RWPE2 (cell line): ENCODE measurements around the gene PSME2.
"Not testable (repeated sequence)": the region's sequence is repeated elsewhere in the genome, so short reads cannot be mapped to it uniquely, and the experiment has no call there.

Experiments used
- ATAC-seq: fragments of 200-7000 bp; cut with Tn5 transposase; 3 replicates; pipeline ENCODE4 v1.9.1; 2021; ENCODE audit warnings: low read depth
- DNase-seq: peaks from one replicate; pipeline ENCODE4 v3.0.0-alpha.2; 2020; ENCODE audit warnings: low spot score
- H3K27ac ChIP-seq: fragments of 450-650 bp; 2 replicates; pipeline ENCODE4 v1.5.1; 2017; ENCODE audit warnings: mild to moderate bottlenecking; ENCODE audit not compliant: poor library complexity, severe bottlenecking
- H3K27me3 ChIP-seq: fragments of 250-450 bp; sonication (Bioruptor Pico); 2 replicates; pipeline ENCODE4 v1.5.1; 2021; ENCODE audit warnings: mild to moderate bottlenecking, moderate library complexity; ENCODE audit not compliant: insufficient read depth, poor library complexity, severe bottlenecking
- H3K36me3 ChIP-seq: fragments of 250-450 bp; sonication (Bioruptor Pico); 2 replicates; pipeline ENCODE4 v1.5.1; 2020; ENCODE audit warnings: low read depth, mild to moderate bottlenecking, moderate library complexity
- H3K4me1 ChIP-seq: fragments of 250-450 bp; sonication (Bioruptor Pico); 2 replicates; pipeline ENCODE4 v1.5.1; 2021; ENCODE audit warnings: mild to moderate bottlenecking, moderate library complexity; ENCODE audit not compliant: insufficient read depth, poor library complexity, severe bottlenecking
- H3K4me3 ChIP-seq: fragments of 250-450 bp; sonication (Bioruptor Pico); 2 replicates; pipeline ENCODE4 v1.5.1; 2021; ENCODE audit warnings: mild to moderate bottlenecking, moderate library complexity; ENCODE audit not compliant: severe bottlenecking
- H3K9me3 ChIP-seq: fragments of 250-450 bp; sonication (Bioruptor Pico); 2 replicates; pipeline ENCODE4 v1.5.1; 2021; ENCODE audit warnings: mild to moderate bottlenecking, moderate library complexity; ENCODE audit not compliant: severe bottlenecking
- TF ChIP-seq, protein P1 (sequence below): fragments of 450-650 bp; IDR thresholded peaks from one replicate; pipeline ENCODE4 v1.5.1; 2017; ENCODE audit warnings: mild to moderate bottlenecking, moderate library complexity; ENCODE audit not compliant: poor library complexity, severe bottlenecking

The PSME2 gene

GRCh38 chr14:24113379-24113800, 33.0 kb downstream of the PSME2 start:
- Histone ChIP-seq H3K4me3 (peak overlapping the region; percentile 57), H3K27ac (peak overlapping the region; percentile 92), H3K36me3 (peaks cover 20% of the 10 kb centered on the region), H3K4me1 (peaks cover 20% of the 10 kb centered on the region), H3K27me3 (no peaks in the 10 kb centered on the region), H3K9me3 (no peaks in the 10 kb centered on the region)
- DNase-seq (no peak), ATAC-seq (peak; percentile 0; the same call in 2 of the 3 replicates)
- TF ChIP-seq, protein P1, sequence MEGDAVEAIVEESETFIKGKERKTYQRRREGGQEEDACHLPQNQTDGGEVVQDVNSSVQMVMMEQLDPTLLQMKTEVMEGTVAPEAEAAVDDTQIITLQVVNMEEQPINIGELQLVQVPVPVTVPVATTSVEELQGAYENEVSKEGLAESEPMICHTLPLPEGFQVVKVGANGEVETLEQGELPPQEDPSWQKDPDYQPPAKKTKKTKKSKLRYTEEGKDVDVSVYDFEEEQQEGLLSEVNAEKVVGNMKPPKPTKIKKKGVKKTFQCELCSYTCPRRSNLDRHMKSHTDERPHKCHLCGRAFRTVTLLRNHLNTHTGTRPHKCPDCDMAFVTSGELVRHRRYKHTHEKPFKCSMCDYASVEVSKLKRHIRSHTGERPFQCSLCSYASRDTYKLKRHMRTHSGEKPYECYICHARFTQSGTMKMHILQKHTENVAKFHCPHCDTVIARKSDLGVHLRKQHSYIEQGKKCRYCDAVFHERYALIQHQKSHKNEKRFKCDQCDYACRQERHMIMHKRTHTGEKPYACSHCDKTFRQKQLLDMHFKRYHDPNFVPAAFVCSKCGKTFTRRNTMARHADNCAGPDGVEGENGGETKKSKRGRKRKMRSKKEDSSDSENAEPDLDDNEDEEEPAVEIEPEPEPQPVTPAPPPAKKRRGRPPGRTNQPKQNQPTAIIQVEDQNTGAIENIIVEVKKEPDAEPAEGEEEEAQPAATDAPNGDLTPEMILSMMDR: no peak

DNA sequence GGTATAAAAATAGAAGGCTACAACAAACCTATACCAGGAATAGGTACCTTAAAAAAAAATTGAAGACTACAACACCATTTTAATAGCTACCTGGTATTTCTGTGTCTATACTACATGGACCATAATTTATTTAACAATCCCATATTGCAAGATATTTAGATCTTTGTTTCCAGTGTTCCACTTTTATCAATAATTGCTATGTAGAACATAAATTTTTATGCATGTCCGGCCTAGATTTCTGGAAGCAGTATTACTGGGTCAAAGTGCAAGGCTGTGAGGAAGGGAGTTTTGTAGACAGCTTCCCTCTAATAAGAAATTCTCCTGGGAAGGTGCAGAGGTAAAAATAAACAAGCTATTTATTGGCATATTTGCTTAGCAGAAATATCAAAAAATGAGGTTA, 35.9 kb downstream of the PSME2 start:
- no peaks in the 10 kb centered on the region for H3K27me3 ChIP-seq
- no peaks in the 10 kb centered on the region for H3K9me3 ChIP-seq
- peak overlapping the region; percentile 11 for H3K27ac ChIP-seq
- DNase-seq: no peak
- ATAC-seq: no peak
- H3K4me1 ChIP-seq: peaks cover 29% of the 10 kb centered on the region
- H3K36me3 ChIP-seq: no peaks in the 10 kb centered on the region
- TF ChIP-seq, protein P1: no peak
- H3K4me3 ChIP-seq: no peak overlapping the region

DNA sequence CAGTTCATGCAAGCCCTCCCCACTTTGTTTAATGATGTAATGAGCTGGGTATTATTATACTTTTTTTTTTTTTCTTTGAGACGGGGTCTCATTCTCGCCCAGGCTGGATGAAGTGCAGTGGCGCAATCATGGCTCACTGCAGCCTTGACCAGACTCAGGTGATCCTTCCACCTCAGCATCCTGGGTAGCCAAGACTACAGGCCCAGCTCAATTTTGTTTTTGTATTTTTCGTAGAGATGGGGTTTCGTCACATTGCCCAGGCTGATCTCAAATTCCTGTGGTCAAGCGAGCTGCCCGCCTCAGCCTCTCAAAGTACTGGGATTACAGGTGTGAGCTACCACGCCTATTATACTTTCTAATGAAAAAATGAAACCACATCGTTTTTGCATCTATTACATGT, 36.4 kb downstream of the PSME2 start:
- Histone ChIP-seq H3K27me3 (no peaks in the 10 kb centered on the region), H3K9me3 (no peaks in the 10 kb centered on the region), H3K36me3 (0 out of 2 replicates have a peak, but pooled peaks cover under 1% of the 10 kb centered on the region), H3K4me1 (peaks cover 29% of the 10 kb centered on the region), H3K27ac (peak overlapping the region; percentile 11), H3K4me3 (no peak overlapping the region)
- TF ChIP-seq, protein P1: no peak
- DNase-seq: no peak
- no peak for ATAC-seq

- DNase-seq: no peak
- H3K36me3 ChIP-seq: peaks cover 9% of the 10 kb centered on the region
- no peaks in the 10 kb centered on the region for H3K27me3 ChIP-seq
- H3K27ac ChIP-seq: no peak overlapping the region
- no peak overlapping the region for H3K4me3 ChIP-seq
- peak; percentile 3; the same call in 1 of the 3 replicates for ATAC-seq
- TF ChIP-seq, protein P1: no peak
- peaks cover 29% of the 10 kb centered on the region for H3K4me1 ChIP-seq
- no peaks in the 10 kb centered on the region for H3K9me3 ChIP-seq
Measured at GRCh38 chr14:24108336-24108874, 38.0 kb downstream of the PSME2 start.

GRCh38 chr14:24106672-24107271, 39.6 kb downstream of the PSME2 start:
- no peak for DNase-seq
- Histone ChIP-seq H3K27ac (no peak overlapping the region), H3K9me3 (no peaks in the 10 kb centered on the region), H3K36me3 (peaks cover 23% of the 10 kb centered on the region), H3K4me1 (peaks cover 29% of the 10 kb centered on the region), H3K27me3 (no peaks in the 10 kb centered on the region), H3K4me3 (no peak overlapping the region)
- no peak for ATAC-seq
- TF ChIP-seq, protein P1: no peak

DNA sequence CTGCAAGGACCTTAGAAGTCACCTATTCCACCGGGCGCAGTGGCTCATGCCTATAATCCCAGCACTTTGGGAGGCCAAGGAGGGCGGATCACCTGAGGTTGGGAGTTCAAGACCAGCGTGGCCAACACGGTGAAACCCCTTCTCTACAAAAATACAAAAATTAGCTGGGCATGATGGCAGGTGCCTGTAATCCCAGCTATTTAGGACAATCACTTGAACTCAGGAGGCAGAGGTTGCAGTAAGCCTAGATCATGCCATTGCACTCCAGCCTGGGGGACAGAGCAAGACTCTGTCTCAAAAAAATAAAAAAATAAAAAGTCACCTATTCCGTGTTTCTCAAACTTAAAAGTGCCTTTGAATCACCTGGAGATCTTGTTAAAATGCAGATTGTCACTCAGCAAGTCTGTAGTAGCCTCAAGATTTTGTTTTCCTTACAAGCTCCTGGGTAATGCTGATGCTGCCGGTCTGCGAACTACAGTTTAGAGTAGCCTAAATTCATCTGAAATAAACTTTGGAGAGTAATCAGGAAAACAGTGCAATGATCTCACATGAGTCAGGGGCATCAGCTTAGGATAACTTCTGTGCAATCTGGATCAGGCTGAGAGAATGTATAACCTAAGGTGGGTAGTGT, 40.7 kb downstream of the PSME2 start:
- not testable (repeated sequence) for H3K27ac ChIP-seq, ATAC-seq

More for the DNA sequence above, 40.7 kb downstream of the PSME2 start:
- Histone ChIP-seq H3K36me3 (peaks cover 34% of the 10 kb centered on the region), H3K4me1 (peaks cover 29% of the 10 kb centered on the region)
- H3K27me3 ChIP-seq, H3K4me3 ChIP-seq, DNase-seq, H3K9me3 ChIP-seq: not testable (repeated sequence)
